GM23338 (cell line): ENCODE measurements around the gene C1QTNF4. TPM values are rescaled to one million over a fixed set of nuclear protein-coding genes. Genes with fewer than 3 reads are reported as not detected.

Source experiments
- ATAC-seq: fragments of 200-7000 bp; cut with Tn5 transposase; 3 replicates; pipeline ENCODE4 v1.9.1; 2020
- DNase-seq: peaks from one replicate; pipeline ENCODE4 v3.0.0-alpha.2; 2015; ENCODE audit warnings: low spot score
- H2AFZ ChIP-seq: fragments of 200-600 bp; sonication (generic); 2 replicates; pipeline ENCODE4 v1.8.0; 2016; ENCODE audit warnings: antibody characterized with exemption, mild to moderate bottlenecking, moderate library complexity
- H3F3A ChIP-seq: fragments of 200-600 bp; sonication (generic); replicated peaks from 2 replicates; pipeline ENCODE4 v1.8.0; 2017; ENCODE audit warnings: antibody characterized with exemption, mixed run types, low read depth
- H3K27ac ChIP-seq: fragments of 200-600 bp; sonication (generic); 2 replicates; pipeline ENCODE4 v1.6.1; 2016; ENCODE audit warnings: low read depth
- H3K27me3 ChIP-seq: fragments of 200-600 bp; sonication (generic); 2 replicates; pipeline ENCODE4 v1.8.0; 2016; ENCODE audit warnings: mild to moderate bottlenecking, mixed run types, moderate library complexity; ENCODE audit not compliant: insufficient read depth
- H3K36me3 ChIP-seq: fragments of 200-600 bp; sonication (generic); 2 replicates; pipeline ENCODE4 v1.8.0; 2016; ENCODE audit warnings: mild to moderate bottlenecking; ENCODE audit not compliant: insufficient read depth
- H3K4me1 ChIP-seq: fragments of 200-600 bp; sonication (generic); 2 replicates; pipeline ENCODE4 v1.8.0; 2016; ENCODE audit warnings: mild to moderate bottlenecking, moderate library complexity; ENCODE audit not compliant: insufficient read depth
- H3K4me2 ChIP-seq: fragments of 200-600 bp; sonication (generic); 2 replicates; pipeline ENCODE4 v1.7.1; 2017; ENCODE audit warnings: mixed run types
- H3K4me3 ChIP-seq: fragments of 200-600 bp; sonication (generic); 2 replicates; pipeline ENCODE4 v1.6.1; 2016; ENCODE audit warnings: mixed run types
- H3K79me2 ChIP-seq: fragments of 200-600 bp; sonication (generic); replicated peaks from 2 replicates; pipeline ENCODE4 v1.8.0; 2017; ENCODE audit warnings: mild to moderate bottlenecking; ENCODE audit not compliant: insufficient read depth
- H3K9me2 ChIP-seq: fragments of 200-600 bp; sonication (generic); 2 replicates; pipeline ENCODE4 v1.8.0; 2017; ENCODE audit not compliant: insufficient read depth
- H4K20me1 ChIP-seq: fragments of 200-600 bp; sonication (generic); replicated peaks from 2 replicates; pipeline ENCODE4 v1.8.0; 2017; ENCODE audit warnings: mild to moderate bottlenecking; ENCODE audit not compliant: insufficient read depth
- H3K27ac Mint-ChIP-seq: 2 replicates; pipeline ENCODE4 v1.8.0; 2020; ENCODE audit warnings: inconsistent platforms, mild to moderate bottlenecking, moderate library complexity, mixed read lengths
- H3K27me3 Mint-ChIP-seq: 3 replicates; pipeline ENCODE4 v1.8.0; 2022; ENCODE audit warnings: low read depth, mild to moderate bottlenecking, moderate library complexity, mixed read lengths, inconsistent platforms; ENCODE audit not compliant: insufficient read depth, poor library complexity
- H3K36me3 Mint-ChIP-seq: 3 replicates; pipeline ENCODE4 v1.8.0; 2021; ENCODE audit warnings: low read depth, mild to moderate bottlenecking, inconsistent platforms, moderate library complexity, mixed read lengths
- H3K4me1 Mint-ChIP-seq: 3 replicates; pipeline ENCODE4 v1.8.0; 2020; ENCODE audit warnings: mild to moderate bottlenecking, inconsistent platforms, mixed read lengths
- H3K4me3 Mint-ChIP-seq: 3 replicates; pipeline ENCODE4 v1.8.0; 2021; ENCODE audit warnings: moderate library complexity, mild to moderate bottlenecking, inconsistent platforms, mixed read lengths
- H3K9me3 Mint-ChIP-seq: 3 replicates; pipeline ENCODE4 v1.8.0; 2020; ENCODE audit warnings: moderate library complexity, mild to moderate bottlenecking, inconsistent platforms, mixed read lengths
- CREB1 ChIP-seq: fragments of 250-450 bp; sonication (Bioruptor Pico); IDR thresholded peaks from 2 replicates; pipeline ENCODE4 v1.5.0; 2020; ENCODE audit warnings: low read depth, mild to moderate bottlenecking, moderate library complexity
- CTCF ChIP-seq, 2 experiments: fragments of 200-600 bp in 1 of 2; sonication (generic) in 1 of 2; conservative IDR thresholded peaks; 2 replicates each; pipeline versions ENCODE4 v1.5.1 to v1.6.1; 2016 to 2017; ENCODE audit warnings: antibody characterized with exemption in 2 of 2, low read depth in 2 of 2, mild to moderate bottlenecking in 2 of 2, moderate library complexity in 1 of 2
- EZH2 ChIP-seq: fragments of 200-600 bp; sonication (generic); IDR thresholded peaks from one replicate; pipeline ENCODE4 v1.8.0; 2017; ENCODE audit warnings: antibody characterized with exemption, mild to moderate bottlenecking, low read depth; ENCODE audit not compliant: unreplicated experiment
- EZH2phosphoT487 ChIP-seq: fragments of 200-600 bp; sonication (generic); IDR thresholded peaks from one replicate; pipeline ENCODE4 v1.8.1; 2018; ENCODE audit warnings: antibody characterized with exemption; ENCODE audit not compliant: unreplicated experiment
- JUNB ChIP-seq: IDR thresholded peaks from one replicate; pipeline ENCODE4 v1.6.1; 2016; ENCODE audit warnings: antibody characterized with exemption; ENCODE audit not compliant: unreplicated experiment
- NANOG ChIP-seq: IDR thresholded peaks from 2 replicates; pipeline ENCODE4 v1.6.1; 2016; ENCODE audit warnings: antibody characterized with exemption, borderline replicate concordance
- POLR2AphosphoS5 ChIP-seq: IDR thresholded peaks from 2 replicates; pipeline ENCODE4 v1.6.1; 2016; ENCODE audit warnings: antibody characterized with exemption, low read depth
- REST ChIP-seq: IDR thresholded peaks from one replicate; pipeline ENCODE4 v1.6.1; 2018; ENCODE audit warnings: antibody characterized with exemption; ENCODE audit not compliant: unreplicated experiment
- STAT1 ChIP-seq: IDR thresholded peaks from one replicate; pipeline ENCODE4 v1.6.1; 2016; ENCODE audit warnings: antibody characterized with exemption; ENCODE audit not compliant: unreplicated experiment
- ZNF114 ChIP-seq: fragments of 250-450 bp; sonication (Bioruptor Pico); IDR thresholded peaks from 2 replicates; pipeline ENCODE4 v1.5.0; 2020; ENCODE audit warnings: mild to moderate bottlenecking, moderate library complexity
- ZNF331 ChIP-seq: fragments of 250-450 bp; sonication (Bioruptor Pico); IDR thresholded peaks from 2 replicates; pipeline ENCODE4 v1.5.0; 2020; ENCODE audit warnings: low read depth, mild to moderate bottlenecking, moderate library complexity
- polyA plus RNA-seq: library from polyadenylated mRNA; unstranded; fragments of >200 nt; fragmentation: Nextera tagmentation; extraction: Ambion mirVana; gene quantifications from 2 replicates; pipeline ENCODE4 v1.2.1, GENCODE V29; 2016
- total RNA-seq: library from RNA; depleted of rRNA; stranded (reverse); fragments of >200 nt; shearing (Covaris generic); gene quantifications from 2 replicates; pipeline ENCODE4 v1.2.3, GENCODE V29; 2014
- TF ChIP-seq, protein P1 (sequence below): IDR thresholded peaks from 2 replicates; pipeline ENCODE4 v1.6.1; 2016; ENCODE audit warnings: antibody characterized with exemption

C1QTNF4 gene
- total and polyA plus RNA-seq, 2 experiments from 2014 or later = 5.2 to 6.6 TPM

DNA sequence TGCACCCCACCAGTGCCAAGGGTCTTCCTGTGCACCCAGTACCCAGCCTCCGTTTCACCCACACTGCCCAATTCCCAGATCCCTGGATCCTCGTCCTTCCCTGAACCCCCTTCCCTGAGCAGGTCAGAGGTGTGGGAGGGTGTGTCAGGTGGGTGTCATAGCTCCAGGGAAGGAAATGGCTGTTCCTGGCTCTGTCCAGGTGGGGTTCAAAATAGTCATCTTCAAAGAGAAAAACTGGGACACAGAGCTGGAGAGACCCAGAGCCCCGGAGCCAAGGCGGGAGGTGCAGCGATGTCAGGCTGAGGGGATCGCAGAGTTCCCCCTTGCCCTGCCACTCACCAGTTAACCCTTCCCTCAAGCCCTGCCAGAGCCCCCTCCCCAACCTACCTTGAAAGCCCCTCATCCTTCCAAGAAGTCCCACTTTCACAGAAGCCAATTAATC, 698 bp downstream of the C1QTNF4 start (continued):
- TF ChIP-seq ZNF114 (CRISPR knock-in tag) = no peak
- no peak for TF ChIP-seq STAT1
- TF ChIP-seq JUNB = no peak
- TF ChIP-seq CREB1 (CRISPR knock-in tag) = no peak
- TF ChIP-seq, protein P1, sequence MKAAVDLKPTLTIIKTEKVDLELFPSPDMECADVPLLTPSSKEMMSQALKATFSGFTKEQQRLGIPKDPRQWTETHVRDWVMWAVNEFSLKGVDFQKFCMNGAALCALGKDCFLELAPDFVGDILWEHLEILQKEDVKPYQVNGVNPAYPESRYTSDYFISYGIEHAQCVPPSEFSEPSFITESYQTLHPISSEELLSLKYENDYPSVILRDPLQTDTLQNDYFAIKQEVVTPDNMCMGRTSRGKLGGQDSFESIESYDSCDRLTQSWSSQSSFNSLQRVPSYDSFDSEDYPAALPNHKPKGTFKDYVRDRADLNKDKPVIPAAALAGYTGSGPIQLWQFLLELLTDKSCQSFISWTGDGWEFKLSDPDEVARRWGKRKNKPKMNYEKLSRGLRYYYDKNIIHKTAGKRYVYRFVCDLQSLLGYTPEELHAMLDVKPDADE = no peak
- no peak for TF ChIP-seq ZNF331 (CRISPR knock-in tag)

DNA sequence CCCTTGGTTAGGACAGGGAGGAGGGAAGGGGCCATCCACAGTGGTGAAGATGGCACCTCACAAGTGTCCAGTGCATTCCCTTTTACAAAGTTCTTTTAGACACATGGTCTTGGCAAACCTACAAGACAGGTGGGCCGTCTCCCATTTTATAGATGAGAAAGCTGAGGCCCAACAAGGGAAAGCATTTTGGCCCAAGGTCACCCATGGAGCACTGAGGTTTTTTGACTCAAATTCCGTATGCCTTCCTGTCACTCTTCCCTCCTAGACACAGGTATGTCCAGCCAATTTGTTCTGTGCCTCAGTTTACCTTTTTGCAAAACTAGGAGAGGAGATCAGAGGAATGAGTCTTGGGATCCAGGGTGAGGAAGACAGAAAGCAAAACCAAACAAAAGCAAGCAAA, 1.2 kb downstream of the C1QTNF4 start:
- peaks cover 50% of the 10 kb centered on the region for H3K27me3 Mint-ChIP-seq
- Histone ChIP-seq H3K9me2 (0 out of 2 replicates have a peak, but pooled peaks cover 6% of the 10 kb centered on the region), H4K20me1 (0 out of 2 replicates have a peak, but pooled peaks cover 5% of the 10 kb centered on the region), H3K4me3 (peak overlapping the region; percentile 96), H3K36me3 (no peaks in the 10 kb centered on the region), H3K79me2 (no peaks in the 10 kb centered on the region), H3F3A (no peaks in the 10 kb centered on the region), H3K27me3 (peaks cover 69% of the 10 kb centered on the region), H3K27ac (no peak overlapping the region), H3K4me1 (peaks cover 23% of the 10 kb centered on the region), H3K4me2 (peak overlapping the region; percentile 99), H2AFZ (peak overlapping the region; percentile 100; the same call in 1 of the 2 replicates)
- H3K27ac Mint-ChIP-seq = no peak overlapping the region
- no peaks in the 10 kb centered on the region for H3K36me3 Mint-ChIP-seq
- H3K9me3 Mint-ChIP-seq = no peaks in the 10 kb centered on the region
- no peak for TF ChIP-seq REST
- TF ChIP-seq CTCF (conservative IDR thresholded peaks at IDR 0.05; ENCODE audit: low read depth in 2 of 2) = no peak
- no peak for TF ChIP-seq NANOG
- no peak for TF ChIP-seq POLR2AphosphoS5
- no peak for TF ChIP-seq ZNF114 (CRISPR knock-in tag)
- no peak for TF ChIP-seq EZH2
- TF ChIP-seq, protein P1 = no peak
- TF ChIP-seq ZNF331 (CRISPR knock-in tag) = no peak
- no peak for TF ChIP-seq EZH2phosphoT487
- TF ChIP-seq JUNB = no peak
- ATAC-seq (no peak), DNase-seq (no peak)
- peaks cover 21% of the 10 kb centered on the region for H3K4me1 Mint-ChIP-seq
- H3K4me3 Mint-ChIP-seq = peak overlapping the region; percentile 77
